HG03571 (cell line): ENCODE data around the gene BARHL2.

ENCODE experiments used
- ATAC-seq: cut with Tn5 transposase; IDR thresholded peaks from one replicate; pipeline ENCODE4 v1.9.1; 2021; ENCODE audit not compliant: unreplicated experiment

The BARHL2 gene

GRCh38 chr1:90711696-90712095 lies 5.4 kb downstream of the BARHL2 start:
- no peak for ATAC-seq

GRCh38 chr1:90710579-90711536 lies 6.2 kb downstream of the BARHL2 start:
- ATAC-seq = no peak

- ATAC-seq = no peak
Observed at GRCh38 chr1:90709535-90709934, 7.6 kb downstream of the BARHL2 start.

DNA sequence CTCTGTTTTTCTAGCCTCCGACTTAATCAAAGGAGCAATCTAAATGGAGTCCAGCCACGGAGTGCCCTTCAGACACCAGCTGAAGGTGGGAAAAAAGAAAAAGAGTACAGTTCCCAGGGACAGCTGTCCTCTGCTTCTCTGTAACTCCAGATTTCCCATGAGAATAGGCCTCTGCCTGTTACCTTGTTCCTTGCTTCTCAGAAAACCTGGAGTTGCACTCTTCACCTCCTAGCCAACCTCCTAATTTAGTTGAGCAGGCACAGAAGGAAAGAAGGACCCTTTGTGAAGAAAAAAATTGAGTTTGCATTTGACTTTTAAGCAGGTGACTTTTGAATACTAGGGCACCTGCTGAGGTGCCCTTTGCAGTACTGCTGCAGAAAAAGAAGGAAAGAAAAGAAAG lies 8.3 kb downstream of the BARHL2 start:
- no peak for ATAC-seq

GRCh38 chr1:90708236-90708786 lies 8.8 kb downstream of the BARHL2 start:
- no peak for ATAC-seq

DNA sequence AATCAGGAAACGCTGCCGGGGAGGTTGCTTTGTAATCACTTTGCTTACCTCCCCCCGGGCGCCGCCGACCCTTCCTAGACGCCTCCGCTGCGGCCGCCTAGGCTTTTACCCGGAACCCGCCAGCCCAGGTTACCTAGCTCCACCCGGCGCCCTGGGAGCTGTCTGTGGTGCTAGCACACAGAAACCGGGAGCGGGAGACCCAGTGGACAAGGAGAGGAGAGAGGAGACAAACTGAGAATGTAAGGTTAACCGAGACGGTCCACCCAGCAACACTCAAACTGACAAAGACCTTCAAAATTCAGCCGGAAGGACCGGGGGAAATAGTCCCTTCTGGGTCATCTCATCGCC lies 9.8 kb downstream of the BARHL2 start:
- ATAC-seq = no peak

- ATAC-seq = no peak
Observed at GRCh38 chr1:90706437-90707362, 10.4 kb downstream of the BARHL2 start.

- ATAC-seq = no peak
Observed at GRCh38 chr1:90705956-90706355, 11.1 kb downstream of the BARHL2 start.

GRCh38 chr1:90704817-90705216 lies 12.3 kb downstream of the BARHL2 start:
- ATAC-seq = no peak

GRCh38 chr1:90694846-90695245 lies 22.3 kb downstream of the BARHL2 start:
- ATAC-seq = no peak

DNA sequence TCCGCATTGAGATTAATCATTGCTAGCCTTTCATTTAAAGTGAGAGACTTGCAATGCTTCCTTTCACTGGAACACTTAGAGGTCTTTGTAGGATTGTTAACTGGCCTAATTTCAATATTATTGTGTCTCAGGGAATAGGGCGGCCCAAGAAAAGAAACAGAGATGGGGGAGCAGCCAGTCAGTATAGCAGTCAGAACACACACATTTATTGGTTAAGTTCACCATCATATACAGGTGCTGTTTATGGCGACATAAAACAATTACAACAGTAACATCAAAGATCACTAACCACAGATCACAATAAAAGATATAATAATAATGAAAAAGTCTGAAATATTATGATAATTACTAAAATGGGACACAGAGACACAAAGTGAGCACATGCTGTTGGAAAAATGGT lies 29.4 kb downstream of the BARHL2 start:
- no peak for ATAC-seq

GRCh38 chr1:90675161-90675847 lies 41.8 kb downstream of the BARHL2 start:
- no peak for ATAC-seq

DNA sequence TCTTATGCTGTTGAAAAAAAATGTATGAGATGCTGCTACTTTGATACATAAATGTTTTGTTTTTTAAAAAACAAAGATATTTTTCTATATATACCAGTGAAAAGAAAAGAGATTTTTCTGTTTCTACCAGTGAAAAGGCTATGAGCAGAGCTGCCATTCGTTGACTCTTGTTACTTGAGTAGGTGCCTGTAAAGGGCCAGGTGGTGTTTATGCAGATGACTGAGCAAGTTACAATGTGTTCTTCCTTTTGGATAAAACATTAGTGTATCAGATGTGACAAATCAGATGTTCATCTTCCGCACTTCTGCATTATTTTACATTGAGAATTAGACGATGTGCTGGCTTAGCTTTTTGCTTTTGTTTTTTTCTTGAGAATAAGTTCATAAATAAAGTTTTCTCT lies 45.4 kb downstream of the BARHL2 start:
- ATAC-seq = no peak

- ATAC-seq = no peak
Observed at GRCh38 chr1:90671251-90671650, 45.9 kb downstream of the BARHL2 start.
